ENCODE data around the gene TEAD3.
"Not testable (repeated sequence)": the region's sequence is repeated elsewhere in the genome, so short reads cannot be mapped to it uniquely, and the experiment has no call there.

TEAD3 gene

DNA sequence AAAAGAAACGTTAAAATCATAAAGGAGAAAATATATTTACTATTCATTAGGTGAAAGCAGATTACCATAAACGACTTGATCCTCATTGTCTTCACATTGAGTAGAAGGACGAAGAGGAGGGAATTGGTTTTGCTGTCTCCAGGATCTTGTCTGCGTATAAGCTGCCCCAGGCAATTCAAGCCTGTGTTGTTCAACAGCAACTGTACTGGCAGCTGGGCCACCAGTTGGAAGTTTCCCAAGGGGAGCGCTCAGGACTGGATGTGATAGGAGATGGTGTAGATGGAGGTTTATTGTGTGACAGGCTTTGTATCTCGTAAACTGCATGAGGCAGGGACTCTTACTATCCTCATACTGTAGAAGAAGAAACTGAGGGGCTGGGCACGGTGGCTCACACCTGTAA is 48.7 kb downstream of the TEAD3 start:
- TF ChIP-seq, protein P1, sequence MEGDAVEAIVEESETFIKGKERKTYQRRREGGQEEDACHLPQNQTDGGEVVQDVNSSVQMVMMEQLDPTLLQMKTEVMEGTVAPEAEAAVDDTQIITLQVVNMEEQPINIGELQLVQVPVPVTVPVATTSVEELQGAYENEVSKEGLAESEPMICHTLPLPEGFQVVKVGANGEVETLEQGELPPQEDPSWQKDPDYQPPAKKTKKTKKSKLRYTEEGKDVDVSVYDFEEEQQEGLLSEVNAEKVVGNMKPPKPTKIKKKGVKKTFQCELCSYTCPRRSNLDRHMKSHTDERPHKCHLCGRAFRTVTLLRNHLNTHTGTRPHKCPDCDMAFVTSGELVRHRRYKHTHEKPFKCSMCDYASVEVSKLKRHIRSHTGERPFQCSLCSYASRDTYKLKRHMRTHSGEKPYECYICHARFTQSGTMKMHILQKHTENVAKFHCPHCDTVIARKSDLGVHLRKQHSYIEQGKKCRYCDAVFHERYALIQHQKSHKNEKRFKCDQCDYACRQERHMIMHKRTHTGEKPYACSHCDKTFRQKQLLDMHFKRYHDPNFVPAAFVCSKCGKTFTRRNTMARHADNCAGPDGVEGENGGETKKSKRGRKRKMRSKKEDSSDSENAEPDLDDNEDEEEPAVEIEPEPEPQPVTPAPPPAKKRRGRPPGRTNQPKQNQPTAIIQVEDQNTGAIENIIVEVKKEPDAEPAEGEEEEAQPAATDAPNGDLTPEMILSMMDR (IDR thresholded peaks at IDR 0.05; ENCODE audit: low read depth, low read length): no peak

DNA sequence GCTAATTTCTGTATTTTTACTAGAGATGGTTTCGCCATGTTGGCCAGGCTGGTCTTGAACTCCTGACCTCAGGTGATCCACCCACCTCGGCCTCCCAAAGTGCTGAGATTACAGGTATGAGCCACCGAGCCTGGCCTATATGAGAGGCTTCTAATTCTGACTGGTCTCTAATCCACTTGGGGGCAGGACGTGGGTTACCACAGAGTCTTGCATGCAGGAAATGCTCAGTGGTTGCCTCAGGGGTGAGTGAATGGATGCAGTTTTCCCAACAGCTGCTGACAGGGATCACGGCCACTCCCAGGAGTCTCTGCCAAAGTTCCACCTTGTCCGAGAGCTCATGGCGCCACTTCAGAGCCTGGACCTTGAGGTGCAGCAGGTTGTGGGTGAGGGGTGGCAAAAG is 51.2 kb downstream of the TEAD3 start:
- TF ChIP-seq, protein P1 (IDR thresholded peaks at IDR 0.05; ENCODE audit: low read depth, low read length): no peak
- no peak overlapping the region for H3K4me3 ChIP-seq (ENCODE audit: low read depth, low read length)

More for the DNA sequence above, 48.7 kb downstream of the TEAD3 start:
- H3K4me3 ChIP-seq (ENCODE audit: low read depth, low read length): no peak overlapping the region

- TF ChIP-seq, protein P1 (IDR thresholded peaks at IDR 0.05; ENCODE audit: low read depth, low read length): no peak
- H3K4me3 ChIP-seq (ENCODE audit: low read depth, low read length): no peak overlapping the region
Observed at GRCh38 chr6:35443341-35444030, 53.4 kb downstream of the TEAD3 start.

DNA sequence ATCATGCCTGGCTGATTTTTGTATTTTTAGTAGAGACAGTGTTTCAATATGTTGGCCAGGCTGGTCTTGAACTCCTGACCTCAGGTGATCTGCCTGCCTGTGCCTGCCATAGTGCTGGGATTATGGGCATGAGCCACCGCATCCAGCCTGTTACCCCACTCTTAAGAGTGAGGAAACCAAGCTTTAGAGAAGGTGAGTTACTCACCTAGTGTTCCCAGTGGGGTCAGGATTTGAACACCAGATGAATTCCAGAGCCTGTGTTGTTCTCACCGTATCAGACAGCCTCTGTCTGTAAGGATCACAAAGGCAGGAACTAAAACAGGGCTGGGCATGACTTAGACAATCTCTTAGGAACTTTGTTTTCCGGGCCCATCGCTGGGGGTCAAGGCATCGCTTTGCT is 54.2 kb downstream of the TEAD3 start:
- no peak overlapping the region for H3K4me3 ChIP-seq (ENCODE audit: low read depth, low read length)
- TF ChIP-seq, protein P1 (IDR thresholded peaks at IDR 0.05; ENCODE audit: low read depth, low read length): no peak

- TF ChIP-seq, protein P1 (IDR thresholded peaks at IDR 0.05; ENCODE audit: low read depth, low read length): no peak
- no peak overlapping the region for H3K4me3 ChIP-seq (ENCODE audit: low read depth, low read length)
Observed at GRCh38 chr6:35441642-35442041, 55.2 kb downstream of the TEAD3 start.

- TF ChIP-seq, protein P1 (IDR thresholded peaks at IDR 0.05; ENCODE audit: low read depth, low read length): no peak
Observed at GRCh38 chr6:35441205-35441604, 55.7 kb downstream of the TEAD3 start.

DNA sequence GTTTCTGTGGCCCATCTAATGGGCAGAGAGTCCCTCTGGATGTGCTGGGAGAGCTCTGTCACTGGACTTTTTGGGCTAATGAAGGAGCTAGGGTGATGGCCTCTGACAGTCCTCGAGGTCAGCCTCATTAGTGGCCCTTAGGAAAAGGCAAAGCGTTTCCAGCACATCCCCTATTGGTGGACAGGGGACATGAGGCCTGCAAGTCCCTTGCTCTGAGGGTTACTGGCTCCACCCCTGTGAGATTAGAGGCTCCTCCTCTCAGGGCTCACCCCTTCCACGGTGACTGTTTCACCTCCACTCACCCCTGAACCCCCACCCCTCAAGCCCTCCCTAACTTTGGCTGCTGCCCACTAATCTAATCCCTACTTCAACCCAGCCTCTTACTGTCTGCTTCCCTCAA is 57.6 kb downstream of the TEAD3 start:
- no peak overlapping the region for H3K4me3 ChIP-seq (ENCODE audit: low read depth, low read length)

More at GRCh38 chr6:35441205-35441604, 55.7 kb downstream of the TEAD3 start:
- H3K4me3 ChIP-seq (ENCODE audit: low read depth, low read length): no peak overlapping the region

GRCh38 chr6:35438378-35439065 is 58.4 kb downstream of the TEAD3 start:
- not testable (repeated sequence) for H3K4me3 ChIP-seq (ENCODE audit: low read depth, low read length)

More for the DNA sequence above, 57.6 kb downstream of the TEAD3 start:
- TF ChIP-seq, protein P1 (IDR thresholded peaks at IDR 0.05; ENCODE audit: low read depth, low read length): no peak
